D721Med (cell line): Measurements from ENCODE around the gene ANO3.
"Not testable (repeated sequence)": the region's sequence is repeated elsewhere in the genome, so short reads cannot be mapped to it uniquely, and the experiment has no call there.

Experiments
- DNase-seq: peaks from one replicate; pipeline ENCODE4 v3.0.0; 2011; ENCODE audit warnings: low spot score; ENCODE audit not compliant: insufficient read length
- FAIRE-seq: peaks from 2 replicates; lab custom pipeline; 2011; peaks lifted over from hg19 to GRCh38; lab: Jason Lieb, UNC
- TF ChIP-seq, protein P1 (sequence below): IDR thresholded peaks from 2 replicates; pipeline ENCODE4 v1.5.1; 2012; ENCODE audit warnings: mild to moderate bottlenecking, control low read depth; ENCODE audit not compliant: insufficient read depth; ENCODE audit errors: missing control alignments

ANO3 gene

DNA sequence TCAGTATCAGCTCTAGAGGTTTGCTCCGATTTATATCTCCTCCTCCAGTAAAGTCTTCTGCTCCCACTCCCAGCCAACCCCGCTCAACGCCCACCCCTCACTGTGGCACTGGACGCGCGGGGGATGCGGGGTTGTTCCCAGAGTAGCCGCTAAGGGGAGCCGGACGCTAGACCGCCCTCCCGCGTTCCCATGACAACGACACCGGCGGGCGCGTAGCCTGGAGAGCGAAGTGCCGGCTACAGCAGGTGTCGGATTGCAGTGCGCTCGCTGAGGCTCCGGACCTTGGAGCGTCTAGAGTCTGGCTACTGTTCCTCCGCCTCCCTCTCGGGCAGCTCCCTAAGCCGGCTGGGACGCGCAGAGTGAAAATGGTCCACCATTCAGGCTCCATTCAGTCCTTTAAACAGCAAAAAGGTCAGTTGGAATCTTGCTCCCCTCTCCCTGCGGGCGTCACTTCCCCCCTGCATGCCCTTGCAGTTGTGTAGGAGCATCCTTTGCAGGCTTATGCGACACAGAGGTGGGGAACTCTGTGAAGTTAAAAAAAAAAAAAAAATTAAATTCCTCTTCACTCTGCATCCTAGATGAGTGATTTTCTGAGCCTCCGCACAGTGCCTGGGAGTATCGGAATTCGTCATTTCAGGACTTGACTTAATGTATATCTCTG, at the start of gene ANO3:
ANO3 (plus strand) TSS at position 220 of the 661 bp plus-strand sequence; CDS start at position 366, 146 bp downstream.
- no peak for DNase-seq
- no peak for FAIRE-seq
- TF ChIP-seq, protein P1, sequence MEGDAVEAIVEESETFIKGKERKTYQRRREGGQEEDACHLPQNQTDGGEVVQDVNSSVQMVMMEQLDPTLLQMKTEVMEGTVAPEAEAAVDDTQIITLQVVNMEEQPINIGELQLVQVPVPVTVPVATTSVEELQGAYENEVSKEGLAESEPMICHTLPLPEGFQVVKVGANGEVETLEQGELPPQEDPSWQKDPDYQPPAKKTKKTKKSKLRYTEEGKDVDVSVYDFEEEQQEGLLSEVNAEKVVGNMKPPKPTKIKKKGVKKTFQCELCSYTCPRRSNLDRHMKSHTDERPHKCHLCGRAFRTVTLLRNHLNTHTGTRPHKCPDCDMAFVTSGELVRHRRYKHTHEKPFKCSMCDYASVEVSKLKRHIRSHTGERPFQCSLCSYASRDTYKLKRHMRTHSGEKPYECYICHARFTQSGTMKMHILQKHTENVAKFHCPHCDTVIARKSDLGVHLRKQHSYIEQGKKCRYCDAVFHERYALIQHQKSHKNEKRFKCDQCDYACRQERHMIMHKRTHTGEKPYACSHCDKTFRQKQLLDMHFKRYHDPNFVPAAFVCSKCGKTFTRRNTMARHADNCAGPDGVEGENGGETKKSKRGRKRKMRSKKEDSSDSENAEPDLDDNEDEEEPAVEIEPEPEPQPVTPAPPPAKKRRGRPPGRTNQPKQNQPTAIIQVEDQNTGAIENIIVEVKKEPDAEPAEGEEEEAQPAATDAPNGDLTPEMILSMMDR = peak; percentile 56

DNA sequence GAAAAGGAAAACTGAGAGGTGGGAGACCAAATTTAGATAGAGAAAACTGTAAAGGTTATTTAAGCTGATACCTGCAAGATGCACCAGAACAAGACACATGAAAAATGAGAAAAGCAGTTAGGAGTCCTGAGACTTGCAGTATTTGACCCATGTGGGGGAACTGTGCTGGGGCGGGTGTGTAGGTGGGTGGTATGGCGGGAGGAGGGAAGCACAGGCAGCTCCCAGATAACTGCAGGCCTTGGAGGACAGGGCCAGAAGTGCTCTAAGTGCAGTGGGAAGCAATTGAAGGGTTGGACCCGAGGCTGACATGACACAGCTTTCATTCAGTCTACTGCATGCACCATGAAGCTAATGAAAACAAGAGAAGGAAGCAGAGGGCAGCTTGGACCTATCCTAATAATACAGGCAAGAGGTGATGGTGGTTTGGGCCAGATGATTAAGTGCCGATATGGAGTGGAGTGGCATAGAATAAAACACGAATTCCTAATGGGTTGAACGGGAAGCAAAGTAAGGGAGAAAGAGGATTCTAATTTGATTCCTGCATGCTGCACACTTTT, 48.0 kb upstream of the ANO3 start:
- no peak for FAIRE-seq
- no peak for DNase-seq
- TF ChIP-seq, protein P1 = no peak

DNA sequence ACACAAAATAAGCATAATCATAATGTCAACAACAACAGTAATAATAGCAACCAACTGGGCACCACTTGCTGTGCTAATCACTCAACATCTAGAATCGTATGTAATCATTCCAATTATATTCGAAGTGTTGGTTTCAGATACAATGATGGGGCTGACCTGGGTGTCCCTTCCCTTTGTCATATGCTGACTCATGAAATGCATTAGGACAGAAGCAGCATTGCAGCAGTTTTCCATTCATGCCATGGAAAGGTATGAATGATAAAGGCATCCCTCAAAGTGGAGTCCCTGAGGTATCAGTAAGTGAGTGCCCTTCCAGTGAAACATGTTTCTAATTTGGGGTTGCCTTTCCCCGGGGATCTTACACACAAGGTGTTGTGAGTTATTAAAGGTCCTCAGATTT, 46.3 kb upstream of the ANO3 start:
- no peak for DNase-seq
- no peak for FAIRE-seq
- TF ChIP-seq, protein P1 = no peak

DNA sequence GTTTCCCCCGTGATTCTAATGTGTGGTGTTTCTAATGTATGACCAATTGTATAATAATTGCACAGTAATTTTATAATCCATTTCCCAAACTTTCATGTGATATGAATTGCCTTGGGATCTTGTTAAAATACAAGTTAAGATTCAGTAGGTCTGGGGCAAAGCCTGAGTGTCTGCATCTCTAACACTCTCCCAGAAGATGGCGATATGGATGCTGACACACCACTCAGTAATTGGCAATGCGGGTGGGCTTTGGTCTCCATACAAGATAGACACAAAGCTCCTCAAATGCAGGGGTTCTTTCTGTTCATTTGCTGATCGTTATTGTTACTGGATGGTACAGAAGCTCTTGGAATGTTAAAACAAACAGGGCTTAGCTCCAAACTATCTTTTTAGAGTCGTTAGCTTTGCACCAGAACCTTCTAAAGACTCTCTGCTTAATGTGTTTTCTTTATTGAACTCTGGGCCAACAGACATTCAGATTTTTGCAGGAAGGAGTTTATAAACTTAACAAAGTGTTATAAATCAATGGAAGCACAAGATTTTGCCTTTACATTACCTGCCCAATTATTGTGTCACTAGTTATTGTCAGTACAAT, 45.4 kb upstream of the ANO3 start:
- DNase-seq = no peak
- TF ChIP-seq, protein P1 = peak; percentile 55
- FAIRE-seq = no peak

DNA sequence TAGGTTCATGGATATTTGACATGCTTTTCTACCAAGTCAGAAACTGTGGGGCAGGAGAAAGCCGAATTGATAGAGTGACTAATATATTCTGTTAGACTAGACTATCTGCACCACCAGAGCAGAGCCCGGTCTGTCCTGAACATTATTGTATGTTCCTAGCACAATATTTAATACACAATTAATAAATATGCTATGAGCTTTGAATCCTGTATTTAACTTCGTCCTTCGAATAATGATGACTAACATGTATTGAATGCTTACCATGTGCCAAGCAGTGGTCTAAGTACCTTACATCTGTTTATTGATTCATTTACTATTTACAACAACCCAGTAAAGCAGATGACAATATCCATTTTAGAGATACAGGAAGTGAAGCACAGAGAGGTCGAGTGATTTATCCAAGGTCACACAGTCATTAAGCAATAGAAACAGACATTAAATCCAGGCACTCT, 44.8 kb upstream of the ANO3 start:
- DNase-seq = no peak
- no peak for FAIRE-seq
- TF ChIP-seq, protein P1 = no peak

DNA sequence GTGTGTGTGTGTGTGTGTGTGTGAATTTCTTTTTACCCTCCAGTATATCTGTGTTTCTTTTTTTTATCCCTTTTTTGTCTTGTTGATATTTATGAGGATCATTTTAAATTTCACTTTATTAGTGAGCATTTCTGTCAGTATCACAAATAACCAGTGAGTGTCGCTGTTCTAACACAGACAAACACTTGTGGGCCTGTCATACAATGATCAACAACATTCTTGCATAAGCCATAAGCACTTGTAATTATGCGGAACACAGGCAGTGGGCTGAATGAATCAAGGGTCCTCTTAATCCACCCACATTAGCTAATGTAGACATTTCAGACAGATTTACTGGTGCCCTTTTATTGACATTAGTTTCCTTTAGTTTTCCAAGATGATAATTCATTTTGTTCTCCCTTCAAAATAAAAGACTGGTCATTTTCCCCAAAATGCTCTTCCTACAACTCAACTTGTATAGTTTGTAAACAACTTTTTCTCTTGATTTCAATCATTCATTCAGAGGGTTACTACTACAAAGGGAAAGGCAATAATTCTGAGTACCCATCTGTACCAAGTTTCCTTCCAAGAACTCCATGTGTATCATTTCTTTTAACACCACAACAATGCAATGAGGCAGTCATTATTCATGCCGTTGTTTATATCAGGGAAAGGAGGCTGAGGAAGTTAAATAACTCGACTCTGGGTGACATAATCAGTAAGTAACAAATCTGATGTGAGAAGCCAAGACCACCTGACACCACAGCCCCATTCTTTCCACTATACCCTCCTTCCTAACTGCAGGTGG, 34.5 kb upstream of the ANO3 start:
- TF ChIP-seq, protein P1 = peak; percentile 94
- FAIRE-seq (peak; percentile 95), DNase-seq (no peak)

DNA sequence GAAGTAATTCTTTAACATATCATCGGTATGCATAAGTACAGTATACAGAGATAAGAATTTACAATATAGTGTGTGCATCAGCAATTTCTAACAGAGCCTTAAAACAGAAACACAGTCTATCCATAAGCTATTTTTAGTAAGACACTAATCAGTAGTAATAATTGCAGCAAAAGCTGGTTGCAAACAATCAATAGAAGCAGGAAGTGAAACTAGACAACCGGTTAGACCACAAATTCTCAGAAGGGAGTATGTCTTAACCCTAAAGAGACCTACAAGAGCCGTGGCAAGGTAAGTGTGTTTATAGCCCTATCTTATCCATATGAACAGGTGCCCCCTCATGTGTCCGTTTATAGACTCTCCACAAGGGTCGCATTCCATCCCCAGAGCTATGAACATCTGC, 15.6 kb upstream of the ANO3 start:
- not testable (repeated sequence) for DNase-seq, FAIRE-seq
